ENCODE results near the gene LIN7B. TPM values are rescaled to one million over a fixed set of nuclear protein-coding genes. Genes with fewer than 3 reads are reported as not detected.

LIN7B gene
- total RNA-seq, 1 experiment from 2014 or later, result 7.0 TPM

- no peak for TF ChIP-seq CTCF (IDR thresholded peaks at IDR 0.05; ENCODE audit: unreplicated experiment)
- no peak for DNase-seq
- Mint-ChIP-seq H3K4me3 (ENCODE audit: low read depth, unreplicated experiment) (no peak overlapping the region), H3K36me3 (ENCODE audit: insufficient read depth, unreplicated experiment) (peaks cover 86% of the 10 kb centered on the region), H3K9me3 (ENCODE audit: low read depth, unreplicated experiment) (no peaks in the 10 kb centered on the region), H3K4me1 (ENCODE audit: low read depth, unreplicated experiment) (peaks cover 7% of the 10 kb centered on the region), H3K27me3 (ENCODE audit: unreplicated experiment) (no peaks in the 10 kb centered on the region), H3K27ac (ENCODE audit: unreplicated experiment) (no peak overlapping the region)
- no TSS peak for BruUV-seq (replicated peaks)
- intact Hi-C loops (cut with micrococcal nuclease; ENCODE audit: unreplicated experiment), result no loop called here
- CTCF ChIA-PET, result no interaction called here
Observed at GRCh38 chr19:49104229-49104864, 9.8 kb upstream of the LIN7B start.

DNA sequence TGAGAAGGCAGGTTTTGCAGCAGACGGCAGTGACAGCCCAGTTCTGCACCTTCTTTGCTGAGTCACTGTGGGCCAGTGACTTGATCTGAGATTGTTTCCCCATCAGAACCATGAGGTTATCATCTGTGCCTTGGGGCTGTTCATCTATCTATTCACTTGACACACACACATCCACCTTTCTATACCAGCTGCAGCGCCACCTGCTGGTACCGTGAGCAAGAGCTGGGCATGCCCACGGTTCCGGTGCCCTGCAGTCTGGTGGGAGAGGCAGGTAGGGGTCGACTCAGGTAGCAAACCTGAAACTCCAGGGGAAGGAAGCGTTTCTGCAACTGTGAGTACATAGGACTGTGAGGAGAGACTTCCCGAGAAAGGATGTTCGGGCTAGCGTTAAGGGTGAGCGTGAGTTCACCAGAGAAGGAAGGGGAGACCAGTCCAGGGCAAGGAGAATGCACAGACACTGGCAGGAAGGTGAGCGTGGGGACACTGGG is 7.5 kb upstream of the LIN7B start:
- intact Hi-C loops (cut with micrococcal nuclease; ENCODE audit: unreplicated experiment), result no loop called here
- H3K9me3 Mint-ChIP-seq (ENCODE audit: low read depth, unreplicated experiment), result no peaks in the 10 kb centered on the region
- DNase-seq, result peak; percentile 71
- CTCF ChIA-PET, result interaction anchor here (0.5 to 1.7 kb wide), 6 partner anchors 9 to 304 kb away, joined by 3 to 9 read pairs (median 7); no protein-coding TSS in a partner anchor
- H3K27ac Mint-ChIP-seq (ENCODE audit: unreplicated experiment), result peak overlapping the region; percentile 9
- H3K4me3 Mint-ChIP-seq (ENCODE audit: low read depth, unreplicated experiment), result no peak overlapping the region
- no TSS peak for BruUV-seq (replicated peaks)
- TF ChIP-seq CTCF (IDR thresholded peaks at IDR 0.05; ENCODE audit: unreplicated experiment), result peak; percentile 94
- no peaks in the 10 kb centered on the region for H3K4me1 Mint-ChIP-seq (ENCODE audit: low read depth, unreplicated experiment)
- H3K36me3 Mint-ChIP-seq (ENCODE audit: insufficient read depth, unreplicated experiment), result peaks cover 65% of the 10 kb centered on the region
- no peaks in the 10 kb centered on the region for H3K27me3 Mint-ChIP-seq (ENCODE audit: unreplicated experiment)

- Mint-ChIP-seq H3K27me3 (ENCODE audit: unreplicated experiment) (no peaks in the 10 kb centered on the region), H3K36me3 (ENCODE audit: insufficient read depth, unreplicated experiment) (peaks cover 61% of the 10 kb centered on the region), H3K9me3 (ENCODE audit: low read depth, unreplicated experiment) (no peaks in the 10 kb centered on the region), H3K4me3 (ENCODE audit: low read depth, unreplicated experiment) (no peak overlapping the region), H3K27ac (ENCODE audit: unreplicated experiment) (no peak overlapping the region), H3K4me1 (ENCODE audit: low read depth, unreplicated experiment) (no peaks in the 10 kb centered on the region)
- CTCF ChIA-PET, result interaction anchor here (0.6 kb wide), 1 partner anchor 43 kb away, joined by 3 read pairs; no protein-coding TSS in a partner anchor
- intact Hi-C loops (cut with micrococcal nuclease; ENCODE audit: unreplicated experiment), result no loop called here
- DNase-seq, result no peak
- no TSS peak for BruUV-seq (replicated peaks)
- TF ChIP-seq CTCF (IDR thresholded peaks at IDR 0.05; ENCODE audit: unreplicated experiment), result no peak
Observed at GRCh38 chr19:49107625-49108459, 6.3 kb upstream of the LIN7B start.

GRCh38 chr19:49109051-49109450 is 5.1 kb upstream of the LIN7B start:
- Mint-ChIP-seq H3K27ac (ENCODE audit: unreplicated experiment) (no peak overlapping the region), H3K4me3 (ENCODE audit: low read depth, unreplicated experiment) (no peak overlapping the region), H3K36me3 (ENCODE audit: insufficient read depth, unreplicated experiment) (peaks cover 60% of the 10 kb centered on the region), H3K9me3 (ENCODE audit: low read depth, unreplicated experiment) (no peaks in the 10 kb centered on the region), H3K27me3 (ENCODE audit: unreplicated experiment) (no peaks in the 10 kb centered on the region), H3K4me1 (ENCODE audit: low read depth, unreplicated experiment) (peaks cover 11% of the 10 kb centered on the region)
- no TSS peak for BruUV-seq (replicated peaks)
- no peak for DNase-seq
- TF ChIP-seq CTCF (IDR thresholded peaks at IDR 0.05; ENCODE audit: unreplicated experiment), result no peak
- CTCF ChIA-PET, result interaction anchor here (0.6 kb wide), 1 partner anchor 90 kb away, joined by 3 read pairs; no protein-coding TSS in a partner anchor
- intact Hi-C loops (cut with micrococcal nuclease; ENCODE audit: unreplicated experiment), result no loop called here
